HG02852 (cell line): Measurements from ENCODE around the gene KIAA1328.
"Not testable (repeated sequence)": the region's sequence is repeated elsewhere in the genome, so short reads cannot be mapped to it uniquely, and the experiment has no call there.

Source experiments
- ATAC-seq: cut with Tn5 transposase; IDR thresholded peaks from one replicate; pipeline ENCODE4 v1.9.1; 2021; ENCODE audit warnings: mild to moderate bottlenecking, moderate library complexity; ENCODE audit not compliant: unreplicated experiment

Gene KIAA1328

DNA sequence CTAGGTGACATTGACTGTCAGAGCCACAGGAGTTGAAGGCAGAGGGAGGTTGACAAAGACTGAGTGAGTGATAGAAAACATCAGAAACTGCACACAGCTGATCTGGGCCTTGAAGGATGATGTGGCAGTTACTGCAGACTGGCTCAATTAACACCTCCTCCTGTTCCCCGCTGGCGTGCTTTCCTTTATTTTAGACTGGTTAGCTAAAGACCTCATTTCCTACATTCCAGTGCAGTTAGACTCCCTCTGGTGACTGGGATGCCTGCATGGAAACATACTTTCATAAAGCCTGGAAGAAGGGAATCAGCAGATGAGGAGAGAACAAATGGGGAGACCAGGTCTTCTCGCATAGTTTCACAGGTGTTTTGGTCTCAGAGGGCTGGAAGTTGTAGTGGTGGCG is 7.2 kb upstream of the KIAA1328 start:
- ATAC-seq, result no peak

DNA sequence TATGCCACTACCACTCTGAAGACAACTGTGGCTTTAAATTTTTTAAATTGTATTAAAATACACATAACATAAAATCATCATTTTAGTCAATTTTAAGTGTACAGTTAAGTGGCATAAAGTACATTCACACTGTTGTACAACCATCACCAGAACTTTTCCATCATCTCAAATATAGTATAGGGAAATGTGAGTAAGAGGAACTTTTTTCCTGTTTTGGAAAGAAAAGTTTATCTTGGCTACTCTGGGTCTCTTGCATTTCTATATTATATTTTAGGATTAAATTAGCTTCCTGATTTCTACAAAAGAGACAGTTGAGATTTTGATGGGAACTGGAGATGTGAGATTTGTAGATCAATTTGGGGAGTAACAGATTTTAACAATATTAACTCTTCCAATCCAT is 3.4 kb upstream of the KIAA1328 start:
- no peak for ATAC-seq

DNA sequence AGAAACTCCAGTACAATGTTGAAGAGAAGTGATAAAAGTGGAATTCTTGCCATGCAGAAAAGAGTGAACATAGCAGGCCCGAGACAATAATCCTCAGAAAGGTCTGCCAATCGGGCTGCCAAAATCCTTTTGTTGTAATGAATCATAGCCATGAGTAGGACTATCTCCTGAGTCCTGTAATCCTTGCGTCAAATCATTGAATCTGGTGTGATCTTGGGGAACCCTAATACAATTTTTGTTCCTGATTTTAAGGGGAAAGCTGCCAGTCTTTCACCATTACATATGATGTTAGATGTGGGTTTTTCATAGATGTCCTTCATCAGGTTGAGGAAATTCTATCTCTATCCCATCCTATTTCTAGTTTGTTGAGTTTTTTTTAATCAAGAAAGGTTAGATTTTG is 2.4 kb upstream of the KIAA1328 start:
- ATAC-seq, result no peak

DNA sequence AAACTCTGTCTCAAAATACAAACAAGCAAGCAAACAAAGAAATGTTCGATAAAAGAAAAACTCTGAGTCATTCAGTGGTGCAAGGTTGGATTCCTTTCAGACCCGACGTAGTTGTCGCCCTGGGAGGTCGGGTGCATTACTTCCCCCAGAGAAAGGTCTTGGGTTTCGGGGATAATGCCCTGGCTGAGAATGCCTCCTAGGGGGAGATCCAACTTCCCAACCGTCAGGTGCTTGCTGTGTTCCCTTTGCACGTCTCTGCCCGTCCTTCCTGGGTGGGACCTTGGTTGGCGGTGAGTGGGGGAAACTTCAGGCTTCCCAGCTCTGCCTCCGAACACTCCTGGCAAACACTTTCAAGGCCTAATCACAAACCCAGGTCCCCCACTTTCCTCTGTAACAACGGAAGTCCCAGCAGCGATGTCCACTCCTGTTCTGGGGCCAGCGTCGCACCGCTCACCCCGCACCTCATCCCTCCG is 734 bp upstream of the KIAA1328 start:
- ATAC-seq, result peak; percentile 3

DNA sequence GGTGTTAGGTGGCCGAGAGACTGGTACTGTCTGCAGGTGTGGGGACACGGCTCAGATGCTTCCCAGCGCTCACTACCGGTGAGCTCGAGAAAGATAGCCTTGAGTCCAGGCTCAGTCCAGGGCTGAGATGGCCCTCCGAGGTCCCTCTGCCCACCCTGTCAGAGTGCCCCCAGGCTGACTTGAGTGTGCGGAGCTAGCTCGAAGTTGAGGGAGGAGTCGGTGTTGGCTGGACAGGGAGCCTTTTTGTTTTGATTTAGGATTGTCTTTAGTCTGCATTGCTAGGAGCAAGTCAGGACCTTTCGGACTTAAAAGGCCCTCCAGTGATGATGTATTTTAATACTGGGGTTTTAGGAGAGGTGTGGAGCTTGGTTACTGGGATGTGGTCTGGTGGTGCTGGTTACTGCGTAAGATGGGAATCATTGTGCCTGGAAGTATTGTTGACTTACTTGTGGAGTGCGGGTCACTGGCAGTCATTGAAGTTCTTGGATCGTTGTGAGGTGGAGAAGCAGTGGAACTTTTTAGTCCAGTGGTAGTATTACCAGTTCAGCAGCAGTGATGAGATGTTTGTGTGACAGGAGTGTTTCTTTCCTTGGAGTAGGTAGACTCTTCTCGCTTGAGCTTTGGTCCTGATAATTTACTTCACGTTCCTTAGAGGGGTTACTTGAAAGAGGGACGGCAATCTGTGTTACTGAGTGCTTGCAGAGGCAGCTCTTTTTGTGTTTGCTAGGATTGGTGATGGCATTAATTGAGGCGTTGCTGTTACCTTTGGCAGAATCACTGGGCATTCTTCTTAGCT is 633 bp downstream of the KIAA1328 start:
- ATAC-seq, result no peak

DNA sequence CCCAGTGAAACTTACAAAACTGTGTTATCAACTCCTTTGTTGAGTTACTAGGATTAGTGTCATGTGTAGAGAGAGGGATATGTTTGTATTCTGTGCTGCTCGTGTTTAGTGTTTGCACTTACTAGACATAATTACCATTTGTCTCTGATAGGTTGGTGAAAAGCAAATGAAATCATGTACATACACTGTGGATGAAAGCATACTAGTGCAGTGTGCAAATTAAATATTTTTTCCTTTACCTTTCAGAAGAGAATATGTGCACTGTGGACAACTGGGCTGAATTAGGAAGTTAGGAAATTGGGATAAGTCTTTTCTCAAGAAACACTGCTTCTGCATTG is 1.2 kb downstream of the KIAA1328 start:
- ATAC-seq, result no peak

DNA sequence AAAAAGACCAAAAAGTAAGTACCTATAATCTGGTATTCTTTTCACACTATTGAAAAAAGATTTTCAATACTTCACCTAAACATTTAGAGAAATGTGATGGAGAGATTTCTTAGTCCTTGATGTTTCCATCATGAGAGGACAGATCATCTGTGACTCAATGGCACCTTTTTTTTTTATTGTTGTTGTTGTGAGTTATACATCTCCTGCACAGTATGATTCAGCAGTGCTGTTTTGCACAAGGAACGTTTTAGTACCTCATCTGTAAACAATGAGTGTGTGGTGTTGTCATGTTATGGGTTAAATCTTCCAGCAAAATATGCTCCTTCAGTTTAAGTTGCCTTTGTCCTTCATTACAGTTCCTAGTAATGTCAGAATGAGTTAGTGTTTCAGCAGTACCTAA is 2.2 kb downstream of the KIAA1328 start:
- no peak for ATAC-seq

DNA sequence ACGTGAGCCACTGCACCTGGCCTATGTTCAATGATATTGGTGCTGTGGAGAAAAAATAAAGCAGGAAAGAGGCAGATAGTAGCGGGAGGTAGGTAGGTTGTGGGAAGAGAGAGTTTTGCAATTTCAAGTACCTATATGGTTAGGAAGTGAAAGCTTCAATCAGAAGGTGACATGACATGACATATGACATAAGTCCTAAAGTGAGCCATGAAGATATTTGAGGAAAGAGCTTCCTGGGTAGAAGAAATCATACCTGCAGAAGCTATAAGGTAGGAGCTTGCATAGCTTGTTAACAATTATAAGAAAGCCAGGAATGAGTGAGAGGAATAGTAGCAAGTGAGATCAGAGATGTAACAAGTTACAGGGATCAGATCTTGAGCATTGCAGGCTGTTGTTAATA is 4.2 kb downstream of the KIAA1328 start:
- ATAC-seq, result no peak

DNA sequence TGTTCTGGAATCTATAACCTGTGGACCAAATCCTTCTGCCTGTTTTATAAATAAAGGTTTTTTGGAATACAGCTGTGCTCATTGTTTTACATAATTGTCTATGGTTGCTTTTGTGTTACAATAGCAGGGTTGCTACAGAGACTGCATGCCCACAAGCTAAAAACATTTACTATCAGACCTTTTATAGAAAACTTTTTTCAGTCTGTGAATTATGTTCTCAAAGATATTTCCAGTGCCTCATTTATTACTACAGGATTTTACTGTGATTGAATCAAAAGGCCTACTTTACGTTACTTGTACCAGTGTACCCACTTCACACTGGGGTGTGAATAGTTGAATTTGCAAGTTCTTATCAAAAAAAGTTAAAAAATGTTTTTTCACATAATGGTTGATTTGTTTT is 7.0 kb downstream of the KIAA1328 start:
- no peak for ATAC-seq

DNA sequence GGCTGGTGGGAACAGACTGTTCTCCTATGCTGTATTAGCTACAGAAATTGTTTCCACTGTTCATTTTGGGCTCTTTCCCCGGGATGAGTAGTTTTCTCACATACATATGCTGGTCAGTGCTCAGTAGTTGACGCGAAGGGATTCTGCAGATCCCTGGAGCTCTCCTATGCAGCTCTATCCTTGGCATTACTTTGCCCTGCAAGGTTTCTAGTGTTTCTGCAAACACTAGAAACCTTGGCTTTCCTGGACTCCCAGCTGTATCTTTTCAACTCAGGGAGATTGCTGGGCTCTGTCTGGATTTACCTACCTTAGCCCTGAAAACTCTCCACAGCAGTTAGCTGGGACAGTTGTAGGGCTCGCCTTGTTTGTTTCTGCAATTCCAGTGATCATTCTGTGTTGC is 10.9 kb downstream of the KIAA1328 start:
- no peak for ATAC-seq

DNA sequence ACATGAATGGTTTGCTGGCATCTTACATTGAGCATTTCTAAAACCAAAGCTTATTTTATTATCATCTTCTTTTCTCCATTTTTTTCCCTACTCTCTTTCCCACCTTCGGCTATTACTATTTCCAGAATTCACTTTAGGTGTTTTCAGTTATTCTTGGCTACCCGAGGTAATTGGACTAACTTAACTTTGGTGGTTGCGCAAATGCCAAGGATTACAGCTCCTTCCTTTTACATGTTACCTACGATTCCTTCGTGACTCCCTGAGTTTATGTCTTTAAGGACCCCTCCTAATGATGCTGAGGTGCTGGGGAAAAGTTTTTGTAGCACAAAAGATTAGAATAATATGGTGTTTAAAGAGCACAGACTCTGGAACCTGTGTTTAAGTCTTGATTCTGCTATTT is 14.3 kb downstream of the KIAA1328 start:
- no peak for ATAC-seq

DNA sequence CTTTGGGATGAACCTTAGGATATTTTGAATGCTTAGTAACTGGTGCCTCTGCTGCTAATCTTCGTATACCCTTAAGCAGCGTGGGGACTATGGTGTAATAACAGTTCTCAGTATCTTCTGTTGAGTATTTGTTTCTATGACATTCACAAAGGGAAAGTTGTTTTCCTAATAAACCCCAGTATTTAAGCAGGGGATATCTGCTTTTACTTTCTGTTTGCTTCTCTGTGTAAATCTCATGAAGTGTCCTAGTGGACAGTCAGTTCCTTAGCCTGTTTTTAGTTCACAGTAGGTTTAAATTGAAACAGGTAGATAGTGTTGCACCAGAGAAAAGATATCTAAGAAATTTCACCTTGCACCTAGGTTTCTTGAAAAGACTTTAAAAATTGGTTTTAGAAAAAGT is 14.9 kb downstream of the KIAA1328 start:
- no peak for ATAC-seq

DNA sequence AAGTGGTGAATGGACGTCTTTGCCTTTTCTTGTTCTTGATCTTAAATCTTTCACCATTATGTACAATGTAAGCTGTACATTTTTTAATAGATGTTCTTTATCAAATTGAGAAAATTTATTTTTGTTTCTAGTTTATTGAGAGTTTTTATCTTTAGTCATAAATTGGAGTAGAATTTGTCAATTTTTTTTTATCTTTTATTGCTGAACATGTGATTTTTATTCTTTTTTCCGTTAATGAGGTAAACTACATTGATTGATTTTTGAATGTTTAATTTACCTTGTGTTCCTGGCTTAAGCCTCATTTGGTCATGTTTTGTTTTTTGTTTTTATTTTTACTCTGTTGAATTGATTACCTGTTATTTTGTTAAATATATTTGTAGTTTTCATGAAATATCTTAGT is 19.7 kb downstream of the KIAA1328 start:
- ATAC-seq, result no peak

DNA sequence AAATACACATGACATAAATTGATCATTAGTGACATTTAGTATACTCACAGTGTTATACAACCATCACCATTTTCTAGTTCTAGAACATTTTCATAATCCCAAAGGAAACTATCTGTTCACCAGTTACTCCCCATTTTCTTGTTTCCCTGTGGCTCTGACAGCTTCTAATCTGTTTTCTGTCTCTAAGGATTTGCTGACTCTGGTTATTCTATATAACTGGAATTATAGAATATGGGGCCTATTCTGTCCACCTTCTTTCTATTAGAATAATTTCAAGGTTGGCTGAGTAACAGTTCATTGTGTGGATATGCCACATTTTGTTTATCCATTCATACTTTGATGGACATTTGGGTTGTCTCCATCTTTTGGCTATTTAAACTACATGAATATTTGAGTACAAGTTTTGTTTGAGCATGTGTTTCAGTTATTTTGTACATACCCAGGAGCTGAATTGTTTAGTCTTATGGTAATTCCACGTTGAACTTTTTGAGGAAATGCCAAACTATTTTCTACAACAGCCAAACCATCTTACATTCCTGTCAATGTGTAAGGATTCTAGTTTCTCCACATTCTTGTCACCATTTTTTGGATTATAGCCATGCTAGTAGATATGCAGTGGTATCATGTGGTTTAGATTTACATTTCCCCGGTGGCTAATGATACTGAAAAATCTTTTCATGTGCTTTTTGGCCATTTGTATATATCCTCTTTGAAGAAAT is 20.5 kb downstream of the KIAA1328 start:
- no peak for ATAC-seq

DNA sequence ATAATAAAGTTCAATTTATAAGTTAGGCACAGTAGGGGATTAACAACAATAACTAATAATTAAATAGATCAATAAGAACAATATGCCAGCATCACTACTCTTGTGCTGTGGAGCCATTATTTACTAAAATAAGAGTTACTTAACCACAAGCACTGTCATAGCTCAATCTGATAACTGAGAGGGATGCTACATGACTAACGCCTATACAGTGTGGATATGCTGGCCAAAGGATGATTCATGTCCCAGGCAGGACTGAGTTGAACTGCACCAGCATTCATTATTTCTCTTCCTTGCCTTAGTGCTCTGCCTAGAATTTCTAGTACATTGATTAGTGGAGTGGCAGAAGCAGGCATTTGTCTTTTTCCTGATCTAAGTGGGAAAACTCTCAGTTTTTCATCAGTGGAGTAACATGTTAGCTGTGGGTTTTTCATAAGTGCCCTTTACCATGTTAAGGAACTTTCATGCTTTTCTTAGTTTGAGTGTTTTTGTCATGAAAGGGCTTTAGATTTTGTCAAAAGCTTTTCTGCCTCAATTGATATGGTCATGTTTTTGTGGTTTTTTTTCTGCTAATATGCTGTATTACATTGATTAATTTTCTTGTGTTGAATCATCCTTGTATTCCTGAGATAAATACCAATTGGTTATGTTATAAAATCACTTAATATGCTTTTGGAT is 21.7 kb downstream of the KIAA1328 start:
- ATAC-seq, result no peak

DNA sequence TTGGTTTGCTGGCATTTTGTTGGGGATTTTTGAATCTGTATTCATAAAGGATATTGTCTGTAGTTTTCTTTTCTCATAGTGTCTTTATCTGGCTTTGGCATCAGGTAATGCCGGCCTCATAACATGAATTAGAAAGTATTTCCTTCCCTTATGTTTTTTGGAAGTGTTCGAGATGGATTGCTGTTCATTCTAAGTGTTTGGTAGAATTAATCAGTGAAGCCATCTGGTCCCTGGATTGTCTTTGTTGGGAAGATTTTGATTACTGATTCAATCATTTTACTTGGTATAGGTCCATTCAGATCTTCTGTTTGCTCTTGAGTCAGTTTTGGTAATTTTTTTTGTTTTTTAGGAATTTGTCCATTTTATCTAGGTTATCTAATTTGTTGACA is 22.3 kb downstream of the KIAA1328 start:
- ATAC-seq, result no peak

DNA sequence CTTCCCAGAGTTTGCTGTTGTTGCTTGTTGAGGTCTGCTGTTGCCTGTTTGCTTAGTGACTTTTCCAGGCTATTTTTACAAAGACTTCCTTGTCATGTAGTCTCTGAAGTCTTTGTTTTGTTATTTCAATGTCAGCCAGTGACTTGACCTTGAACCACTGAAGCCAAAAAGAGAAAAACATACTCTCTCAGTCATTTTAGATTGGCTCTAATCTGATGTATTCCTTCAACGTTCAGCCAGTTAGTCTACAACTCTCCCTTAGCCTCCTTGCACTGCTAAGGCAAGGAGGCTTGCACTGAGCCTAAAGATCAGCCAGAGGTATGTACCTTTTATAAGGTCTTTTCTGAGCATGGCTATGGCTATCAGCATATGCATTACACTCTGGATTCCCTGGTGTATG is 27.9 kb downstream of the KIAA1328 start:
- ATAC-seq, result no peak

DNA sequence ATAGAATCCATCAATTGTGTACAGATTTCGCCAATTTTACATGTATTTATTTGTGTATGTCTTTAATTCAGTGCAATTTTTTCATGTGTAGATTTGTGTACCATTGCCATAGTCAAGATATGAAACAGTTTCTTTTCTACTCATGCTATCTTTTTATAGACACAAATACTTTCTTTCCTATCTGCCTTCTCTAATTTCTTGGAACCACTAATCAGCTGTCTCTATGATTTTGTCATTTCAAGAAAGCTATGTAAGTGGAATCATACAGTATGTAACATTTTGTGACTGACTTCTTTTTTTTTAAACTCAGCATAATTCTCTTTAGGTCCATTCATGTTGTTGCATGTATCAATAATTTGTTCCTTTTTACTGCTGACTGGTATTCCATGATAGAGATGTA is 33.3 kb downstream of the KIAA1328 start:
- no peak for ATAC-seq

DNA sequence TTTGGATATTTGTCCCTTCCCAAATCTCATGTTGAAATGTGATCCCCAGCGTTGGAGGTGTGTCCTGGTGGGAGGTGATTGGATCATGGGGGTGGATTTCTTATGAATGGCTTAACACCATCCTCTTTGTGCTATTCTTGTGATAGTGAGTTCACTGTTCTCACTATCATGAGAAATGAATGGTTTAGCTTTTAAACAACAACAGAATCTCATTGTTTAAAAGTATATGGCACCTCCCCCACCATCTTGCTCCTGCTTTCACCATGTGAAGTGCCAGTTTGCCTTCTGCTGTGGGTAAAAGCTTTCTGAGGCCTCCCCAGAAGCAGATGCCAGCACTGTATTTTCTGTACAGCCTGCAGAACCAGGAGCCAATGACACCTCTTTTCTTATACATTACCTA is 38.1 kb downstream of the KIAA1328 start:
- ATAC-seq, result no peak

DNA sequence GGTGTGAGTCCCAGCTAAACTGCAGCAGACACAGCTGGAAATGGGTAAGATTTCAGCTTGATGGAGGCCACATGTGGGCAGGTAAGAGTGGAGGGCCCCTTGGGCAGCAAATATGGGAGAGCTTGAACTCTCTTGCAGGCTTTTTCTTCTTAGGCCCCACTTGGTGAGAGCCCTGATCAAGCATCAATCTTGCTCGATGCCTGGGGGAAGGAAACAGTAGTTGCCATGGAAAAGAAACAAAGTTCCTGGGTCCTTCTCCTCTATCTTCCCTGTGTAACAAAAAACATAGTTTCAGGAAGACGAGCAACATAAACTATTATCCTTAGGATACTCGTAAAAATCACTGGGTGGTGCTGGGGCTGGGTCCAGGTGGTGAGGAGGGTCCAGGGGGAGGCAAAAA is 42.9 kb downstream of the KIAA1328 start:
- ATAC-seq, result no peak

DNA sequence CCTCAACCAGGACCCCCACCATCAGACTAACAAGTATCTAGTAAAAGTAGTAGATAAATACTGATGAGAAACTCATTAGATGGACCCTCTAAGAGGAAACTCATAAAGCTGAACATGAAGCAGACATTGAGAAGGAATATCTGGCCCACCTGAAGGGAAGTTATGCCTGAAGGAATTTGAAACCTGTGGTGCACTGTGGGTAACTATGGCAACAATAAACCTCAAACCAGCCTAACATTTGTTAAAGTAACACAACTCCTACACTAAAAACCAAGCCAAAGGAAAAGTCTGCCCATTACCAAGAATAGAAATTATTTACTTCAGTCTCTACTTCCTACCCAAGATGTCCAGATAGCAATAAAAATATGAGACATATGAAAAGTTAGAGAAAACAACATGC is 43.4 kb downstream of the KIAA1328 start:
- ATAC-seq, result no peak

DNA sequence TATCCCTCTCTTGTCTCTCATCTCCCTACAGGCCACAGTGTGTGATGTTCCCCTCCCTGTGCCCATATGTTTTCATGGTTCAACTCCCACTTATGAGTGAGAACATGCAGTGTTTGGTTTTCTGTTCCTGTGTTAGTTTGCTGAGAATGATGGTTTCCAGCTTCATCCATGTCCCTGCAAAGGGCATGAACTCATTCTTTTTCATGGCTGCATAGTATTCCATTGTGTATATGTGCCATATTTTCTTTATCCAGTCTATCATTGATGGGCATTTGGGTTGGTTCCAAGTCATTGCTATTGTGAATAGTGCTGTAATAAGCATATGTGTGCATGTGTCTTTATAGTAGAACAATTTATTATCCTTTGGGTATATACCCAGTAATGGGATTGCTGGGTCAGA is 44.9 kb downstream of the KIAA1328 start:
- ATAC-seq, result not testable (repeated sequence)
